Measurements from ENCODE around the gene VIM.

VIM gene

DNA sequence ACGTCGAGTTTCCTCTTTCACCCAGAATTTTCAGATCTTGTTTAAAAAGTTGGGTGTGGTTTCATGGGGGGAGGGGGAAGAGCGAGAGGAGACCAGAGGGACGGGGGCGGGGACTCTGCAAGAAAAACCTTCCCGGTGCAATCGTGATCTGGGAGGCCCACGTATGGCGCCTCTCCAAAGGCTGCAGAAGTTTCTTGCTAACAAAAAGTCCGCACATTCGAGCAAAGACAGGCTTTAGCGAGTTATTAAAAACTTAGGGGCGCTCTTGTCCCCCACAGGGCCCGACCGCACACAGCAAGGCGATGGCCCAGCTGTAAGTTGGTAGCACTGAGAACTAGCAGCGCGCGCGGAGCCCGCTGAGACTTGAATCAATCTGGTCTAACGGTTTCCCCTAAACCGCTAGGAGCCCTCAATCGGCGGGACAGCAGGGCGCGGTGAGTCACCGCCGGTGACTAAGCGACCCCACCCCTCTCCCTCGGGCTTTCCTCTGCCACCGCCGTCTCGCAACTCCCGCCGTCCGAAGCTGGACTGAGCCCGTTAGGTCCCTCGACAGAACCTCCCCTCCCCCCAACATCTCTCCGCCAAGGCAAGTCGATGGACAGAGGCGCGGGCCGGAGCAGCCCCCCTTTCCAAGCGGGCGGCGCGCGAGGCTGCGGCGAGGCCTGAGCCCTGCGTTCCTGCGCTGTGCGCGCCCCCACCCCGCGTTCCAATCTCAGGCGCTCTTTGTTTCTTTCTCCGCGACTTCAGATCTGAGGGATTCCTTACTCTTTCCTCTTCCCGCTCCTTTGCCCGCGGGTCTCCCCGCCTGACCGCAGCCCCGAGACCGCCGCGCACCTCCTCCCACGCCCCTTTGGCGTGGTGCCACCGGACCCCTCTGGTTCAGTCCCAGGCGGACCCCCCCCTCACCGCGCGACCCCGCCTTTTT is at the start of gene VIM:
Gene VIM, plus strand, starts transcription at position 151 of the 925 bp plus-strand sequence. CDS start 1,182 bp downstream, outside the sequence.
- no peak for DNase-seq

DNA sequence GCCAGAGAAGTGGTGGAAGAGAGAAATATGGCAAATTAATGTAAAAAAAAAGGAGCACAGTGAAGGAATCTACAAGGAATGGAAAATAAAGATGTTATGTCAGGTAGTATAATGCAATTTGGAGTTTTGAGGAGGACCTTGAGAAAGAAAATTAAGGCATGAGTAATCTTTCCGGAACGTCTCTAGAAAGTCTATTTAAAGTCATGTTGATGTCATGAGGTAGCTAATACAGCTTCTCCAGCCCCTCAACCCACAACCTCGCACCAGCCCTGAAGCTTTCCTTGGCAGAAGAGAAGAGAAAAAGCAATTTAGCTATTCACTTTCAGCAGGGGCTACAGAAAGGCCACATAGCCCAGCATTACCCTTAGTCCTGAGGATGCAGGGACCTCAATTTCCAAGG is 49.0 kb upstream of the VIM start:
- no peak for DNase-seq

- no peak for DNase-seq
These were observed 46.9 kb upstream of the VIM start for GRCh38 chr10:17181110-17181509.

DNA sequence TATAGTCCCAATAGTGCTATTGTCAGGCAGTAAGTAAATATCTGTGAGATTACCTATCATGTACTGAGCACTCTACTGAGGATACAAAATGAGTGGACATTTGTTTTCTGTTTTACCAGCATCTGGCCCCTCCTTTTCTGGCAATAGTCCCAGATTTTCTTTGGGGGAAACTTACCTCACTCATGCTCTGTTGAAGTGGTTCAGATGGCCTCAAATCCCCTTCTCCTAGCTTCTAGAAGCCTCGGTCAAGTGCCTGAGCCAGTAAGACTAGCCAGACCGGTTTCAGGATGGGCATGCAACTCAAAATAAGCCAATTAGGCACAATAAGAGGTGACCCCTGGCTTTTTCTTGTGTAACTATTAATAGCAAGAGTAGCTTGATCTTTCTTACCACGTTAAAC is 46.3 kb upstream of the VIM start:
- DNase-seq: peak; percentile 64

GRCh38 chr10:17183110-17183509 is 44.9 kb upstream of the VIM start:
- no peak for DNase-seq

GRCh38 chr10:17185873-17186272 is 42.2 kb upstream of the VIM start:
- DNase-seq: no peak

GRCh38 chr10:17188644-17189172 is 39.3 kb upstream of the VIM start:
- DNase-seq: no peak

DNA sequence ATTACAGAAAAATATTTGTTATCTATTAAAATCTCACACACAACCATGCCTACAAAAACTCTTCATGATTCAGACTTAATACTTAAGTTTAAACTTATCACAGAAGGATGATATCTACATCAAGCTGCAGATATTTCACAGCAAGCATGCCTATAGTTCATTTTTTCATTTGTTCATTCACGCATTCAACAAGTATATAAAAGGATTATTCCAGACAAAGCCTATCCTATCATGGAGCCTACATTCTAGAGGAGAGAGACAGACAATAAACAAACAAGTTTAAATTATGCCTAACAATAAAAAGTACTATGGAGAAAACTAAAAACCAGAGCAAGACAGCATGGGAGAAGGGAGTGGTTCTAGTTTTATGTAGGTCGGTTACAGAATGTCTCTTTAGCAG is 37.4 kb upstream of the VIM start:
- DNase-seq: no peak

GRCh38 chr10:17195083-17195482 is 33.0 kb upstream of the VIM start:
- no peak for DNase-seq

DNA sequence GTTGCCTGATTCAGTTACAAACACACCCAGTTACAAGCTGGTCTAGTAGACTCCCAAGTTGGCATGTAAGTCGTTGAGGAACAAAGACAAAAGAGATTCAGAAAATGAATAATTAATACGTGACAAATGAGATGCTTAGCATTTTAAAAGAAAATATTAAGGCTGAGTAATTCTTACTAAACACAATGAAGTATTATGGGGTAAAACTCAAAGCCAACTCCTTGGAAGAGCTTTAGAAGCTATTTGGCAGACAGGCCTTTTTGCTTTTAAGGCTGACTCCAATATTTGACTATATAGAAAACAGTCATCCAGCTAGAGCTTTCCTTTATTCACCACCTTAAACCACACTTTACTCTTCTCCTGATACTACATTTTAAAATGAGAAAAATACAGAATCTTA is 32.0 kb upstream of the VIM start:
- DNase-seq: no peak

DNA sequence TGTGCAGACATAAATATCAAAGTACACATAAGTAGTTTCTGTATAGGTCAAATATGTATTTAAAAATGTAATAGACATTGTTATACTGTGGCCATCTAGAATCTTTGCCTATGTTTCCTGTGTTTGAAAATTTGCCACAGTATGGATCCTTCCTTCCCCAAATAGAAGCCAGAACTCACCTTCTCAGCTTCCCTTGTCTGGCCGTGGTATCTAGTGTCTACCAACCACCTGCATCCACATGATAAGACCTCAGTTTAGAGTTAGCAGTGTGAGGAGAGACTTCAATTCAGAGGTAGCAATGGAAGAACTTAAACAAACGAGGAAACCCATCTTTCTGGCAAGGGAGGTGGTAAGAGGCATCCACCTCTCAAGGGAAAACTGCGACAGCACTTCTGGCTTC is 31.5 kb upstream of the VIM start:
- DNase-seq: no peak

DNA sequence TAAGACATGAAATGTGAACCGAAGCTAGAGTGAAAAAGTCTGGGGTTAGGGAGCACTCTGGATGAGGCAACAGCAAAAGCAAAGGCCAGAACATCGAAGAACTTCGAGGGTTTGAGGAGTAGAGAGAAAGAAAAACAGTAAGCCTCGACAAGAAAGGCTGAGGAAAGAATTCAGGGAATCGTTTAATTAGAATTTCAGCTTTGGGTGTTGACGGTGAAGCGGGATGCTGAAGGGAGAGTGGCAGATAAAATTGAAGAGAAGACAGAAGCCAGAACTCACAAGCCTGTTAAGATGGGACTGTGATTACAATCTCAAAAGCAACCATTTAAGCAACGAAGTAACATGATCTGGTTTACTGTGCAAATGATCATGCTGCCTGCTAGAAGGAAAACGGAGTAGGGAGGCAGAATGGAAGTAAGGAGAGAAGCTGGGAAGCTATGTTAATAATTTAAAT is 28.7 kb upstream of the VIM start:
- no peak for DNase-seq

DNA sequence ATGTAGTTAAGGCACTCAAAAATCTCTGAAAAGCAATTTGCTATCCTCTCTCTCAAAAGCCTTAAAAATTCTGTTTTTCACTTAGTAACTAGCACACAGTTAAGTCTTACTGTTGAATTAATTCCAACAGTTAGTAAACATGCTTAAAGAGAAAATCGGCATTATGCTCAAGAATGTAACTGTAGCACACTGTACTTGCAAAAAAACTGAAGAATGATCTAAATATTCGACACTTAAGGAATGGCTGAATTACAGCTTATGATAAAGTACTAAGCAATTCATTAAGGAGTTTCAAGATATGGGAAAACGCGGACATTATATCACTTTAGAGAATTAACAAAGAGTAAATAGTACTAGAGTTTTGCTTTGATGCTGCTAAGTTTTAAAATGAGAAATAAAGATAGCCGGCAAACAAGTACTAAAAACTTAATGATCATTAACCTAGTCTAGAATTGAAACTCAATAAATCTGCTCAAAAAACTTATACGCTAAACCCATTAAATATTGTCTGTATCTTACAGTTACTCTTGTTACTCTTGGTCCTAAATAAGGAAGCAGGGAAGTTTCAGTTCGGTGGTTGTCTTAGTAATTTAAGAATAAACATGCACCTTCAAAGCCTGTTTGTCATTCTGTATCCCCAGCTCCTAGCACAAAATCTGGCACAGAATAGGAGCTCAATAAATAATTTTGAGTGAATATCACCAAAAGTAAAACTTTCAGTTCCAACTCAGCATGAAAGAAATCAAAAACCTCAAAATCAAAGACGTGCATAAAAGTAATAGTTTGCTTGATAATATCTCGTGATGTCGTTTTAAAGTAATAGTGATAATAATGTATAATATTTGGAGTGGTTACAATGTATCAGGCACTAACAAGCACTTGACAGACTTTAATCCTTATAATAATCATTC is 27.8 kb upstream of the VIM start:
- no peak for DNase-seq

- DNase-seq: peak; percentile 66
These were observed 26.9 kb upstream of the VIM start, which contains the start of gene TRDMT1 for GRCh38 chr10:17200912-17201793. TSS of gene TRDMT1 (minus strand) at chr10:17201672. CDS start at chr10:17201634, 38 bp downstream.

DNA sequence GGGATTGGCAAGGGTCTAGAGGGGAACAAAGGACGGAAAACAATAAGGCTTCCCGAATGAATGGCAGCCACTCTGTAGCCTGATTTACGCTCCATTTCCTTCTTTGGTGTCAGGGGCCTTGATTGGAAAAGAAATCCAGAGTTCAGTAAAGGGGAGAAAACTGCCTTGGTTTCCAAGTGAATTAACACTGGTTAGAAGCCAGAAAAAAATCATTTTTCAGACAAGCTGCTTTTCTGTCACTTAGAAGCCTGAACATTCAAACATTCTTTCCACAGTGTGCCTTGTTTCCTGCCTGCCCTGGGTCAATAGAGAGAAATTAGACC is 26.3 kb upstream of the VIM start:
- DNase-seq: no peak

- DNase-seq: no peak
These were observed 25.5 kb upstream of the VIM start for GRCh38 chr10:17202506-17202905.

DNA sequence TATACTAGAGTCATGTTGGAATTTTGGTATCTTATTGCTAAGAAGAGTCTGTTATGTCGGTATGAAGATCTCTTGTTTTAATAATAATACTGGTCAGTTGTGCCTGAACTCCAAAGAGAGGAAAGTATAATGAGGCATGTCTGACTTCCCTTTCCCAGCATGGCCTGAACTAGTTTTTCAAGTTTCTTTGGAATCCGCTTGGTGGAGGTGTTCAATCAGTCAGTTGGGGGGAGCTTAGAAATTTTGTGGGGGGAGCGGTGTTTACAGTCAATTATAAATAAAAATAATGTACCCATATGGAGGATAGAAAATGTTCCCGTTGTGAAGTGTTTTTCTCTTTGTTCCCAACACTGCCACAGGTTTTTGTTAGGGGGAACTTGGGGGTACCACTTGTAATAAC is 25.0 kb upstream of the VIM start:
- DNase-seq: no peak

DNA sequence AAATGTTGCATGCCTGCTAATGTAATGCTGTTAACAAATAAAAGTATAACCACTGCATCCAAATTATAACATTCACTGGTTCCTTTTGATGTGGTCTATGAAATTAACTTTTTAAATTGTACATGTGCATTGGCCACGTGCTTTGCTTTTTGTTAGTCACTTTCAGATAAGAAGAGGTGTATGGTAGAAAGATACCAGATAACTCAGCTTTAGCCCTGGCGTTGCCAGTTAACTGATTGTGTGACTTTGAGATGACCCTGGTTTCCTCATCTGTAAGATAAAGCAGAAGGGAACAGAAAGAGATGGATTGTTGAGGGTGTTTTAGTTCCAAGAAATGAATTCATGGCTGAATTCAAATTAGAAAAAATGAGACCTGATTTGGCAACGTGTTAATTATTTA is 24.6 kb upstream of the VIM start:
- DNase-seq: no peak

GRCh38 chr10:17206210-17206709 is 21.8 kb upstream of the VIM start:
- no peak for DNase-seq

GRCh38 chr10:17208476-17208875 is 19.6 kb upstream of the VIM start:
- DNase-seq: no peak

- DNase-seq: no peak
These were observed 18.7 kb upstream of the VIM start for GRCh38 chr10:17209302-17209701.

GRCh38 chr10:17209881-17210280 is 18.2 kb upstream of the VIM start:
- DNase-seq: no peak
